Measurements from ENCODE around the gene RUFY4. TPM values are rescaled to one million over a fixed set of nuclear protein-coding genes. Genes with fewer than 3 reads are reported as not detected.

Gene RUFY4
- total RNA-seq, 1 donor from 2014 or later: not detected

GRCh38 chr2:218125626-218126080 lies 56.6 kb downstream of the RUFY4 start, which contains the start of gene CXCR2:
Gene CXCR2 (plus strand): TSS chr2:218126028. CDS start chr2:218134802, 8,774 bp downstream.
- intact Hi-C loops (cut with micrococcal nuclease): no loop called here
- ATAC-seq (peak; percentile 76), DNase-seq (peak; percentile 44)

- no peak for DNase-seq
Observed at GRCh38 chr2:218127929-218128455, 58.9 kb downstream of the RUFY4 start.

GRCh38 chr2:218128781-218129457 lies 59.9 kb downstream of the RUFY4 start:
- DNase-seq (no peak), ATAC-seq (no peak)
- intact Hi-C loops (cut with micrococcal nuclease): no loop called here

More at GRCh38 chr2:218127929-218128455, 58.9 kb downstream of the RUFY4 start:
- no peak for ATAC-seq
- intact Hi-C loops (cut with micrococcal nuclease): no loop called here

- no peak for DNase-seq
- intact Hi-C loops (cut with micrococcal nuclease): no loop called here
- no peak for ATAC-seq
Observed at GRCh38 chr2:218129458-218130135, 60.5 kb downstream of the RUFY4 start.

DNA sequence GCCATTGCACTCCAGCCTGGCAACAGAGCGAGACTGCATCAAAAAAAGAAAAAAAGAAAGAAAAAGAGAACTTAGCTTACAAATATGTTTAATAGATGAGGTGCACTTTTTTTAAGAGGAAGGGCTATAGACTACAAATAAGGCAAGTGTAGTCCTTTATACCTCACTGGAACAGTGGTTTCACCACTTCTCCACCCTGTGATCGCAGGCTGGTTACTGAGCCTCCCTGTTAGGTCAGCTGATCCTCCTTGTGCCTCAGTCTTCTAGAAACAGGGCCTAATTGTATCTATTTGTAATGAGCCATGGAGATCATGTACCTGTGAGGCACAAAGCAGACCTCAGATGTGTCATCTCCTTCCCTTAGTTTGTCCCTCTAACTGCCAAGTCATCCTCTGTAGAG lies 61.3 kb downstream of the RUFY4 start:
- DNase-seq (no peak), ATAC-seq (no peak)
- intact Hi-C loops (cut with micrococcal nuclease): no loop called here

DNA sequence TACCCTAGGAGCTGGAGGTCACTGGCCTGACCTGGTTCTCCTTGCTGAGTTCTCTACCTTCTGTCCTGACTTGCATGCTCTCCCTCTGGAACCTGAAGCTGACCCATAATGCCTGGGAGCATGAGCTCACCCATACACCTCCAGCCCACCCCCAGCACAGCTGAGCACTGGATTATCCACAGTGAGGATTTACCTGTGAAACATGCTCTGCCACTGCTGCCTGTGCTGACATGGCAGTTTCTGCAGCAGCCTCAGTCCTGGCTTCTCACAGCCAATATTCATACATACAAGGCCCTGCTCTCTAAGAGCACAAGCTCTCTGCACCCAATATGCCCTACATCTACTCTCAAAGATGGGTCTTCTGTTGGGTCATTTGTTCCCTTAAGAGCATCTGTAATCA lies 61.8 kb downstream of the RUFY4 start:
- DNase-seq (no peak), ATAC-seq (no peak)
- intact Hi-C loops (cut with micrococcal nuclease): no loop called here

- intact Hi-C loops (cut with micrococcal nuclease): no loop called here
- no peak for ATAC-seq
- no peak for DNase-seq
Observed at GRCh38 chr2:218137514-218137913, 68.5 kb downstream of the RUFY4 start.

- no peak for DNase-seq
- no peak for ATAC-seq
- intact Hi-C loops (cut with micrococcal nuclease): no loop called here
Observed at GRCh38 chr2:218138047-218138446, 69.0 kb downstream of the RUFY4 start.

Other genes starting within 250 kb of the RUFY4 start
- gene TNS1, start 66.3 kb upstream of the RUFY4 start, total RNA-seq: 783 TPM
- gene CXCR2, start 56.8 kb downstream of the RUFY4 start, total RNA-seq: 1.1 TPM
- gene CXCR1, start 97.7 kb downstream of the RUFY4 start, total RNA-seq: 0.69 TPM
- 139 TPM for gene ARPC2, start 147.9 kb downstream of the RUFY4 start, total RNA-seq
- gene GPBAR1, start 191.8 kb downstream of the RUFY4 start, total RNA-seq: 0.67 TPM
- gene AAMP, start 200.9 kb downstream of the RUFY4 start, total RNA-seq: 47.7 TPM
- 67.1 TPM for gene PNKD, start 201.3 kb downstream of the RUFY4 start, total RNA-seq
- gene TMBIM1, start 223.2 kb downstream of the RUFY4 start, total RNA-seq: 109 TPM

Measured in left ventricle myocardium superior (tissue), 1 donor.